Measurements from ENCODE around the gene ZNF202. TPM values are rescaled to one million over a fixed set of nuclear protein-coding genes. Genes with fewer than 3 reads are reported as not detected.

Gene ZNF202
- polyA plus RNA-seq, 2 of the 4 experiments (the other 2 are of a cell fraction), result 10.0 to 14.2 TPM

GRCh38 chr11:123771664-123772063 is 30.2 kb upstream of the ZNF202 start:
- ChIA-PET POLR2A (no interaction called here), CTCF (no interaction called here)
- H3K4me2 ChIP-seq, result no peak overlapping the region
- no peak for TF ChIP-seq HMGXB4 (CRISPR knock-in tag; IDR thresholded peaks at IDR 0.05; ENCODE audit: borderline replicate concordance)
- no peak for TF ChIP-seq RFX5 (IDR thresholded peaks at IDR 0.05)
- TF ChIP-seq TP53 (CRISPR knock-in tag; IDR thresholded peaks at IDR 0.05), result no peak
- TF ChIP-seq POLR2AphosphoS2 (conservative IDR thresholded peaks at IDR 0.05; ENCODE audit: low read length), result no peak
- TF ChIP-seq ZC3H11A (IDR thresholded peaks at IDR 0.05), result no peak
- TF ChIP-seq E2F6 (IDR thresholded peaks at IDR 0.05; ENCODE audit: borderline replicate concordance, low read depth), result no peak
- TF ChIP-seq CBX8 (IDR thresholded peaks at IDR 0.05), result no peak
- TF ChIP-seq NPAS2 (CRISPR knock-in tag; IDR thresholded peaks at IDR 0.05; ENCODE audit: borderline replicate concordance), result no peak
- H3K4me3 ChIP-seq, result no peak overlapping the region
- DNase-seq (ENCODE audit: low read depth in 1 of 2, low spot score in 1 of 2) (no peak), FAIRE-seq (no peak), ATAC-seq (no peak)
- H3K27ac ChIP-seq, result no peak overlapping the region
- 50% methylated on average over 3 of the region's 3 CpGs for WGBS (ENCODE audit: missing lambda C conversion rate)
- H3K4me1 ChIP-seq, result no peaks in the 10 kb centered on the region
- H3K9me3 ChIP-seq, result no peaks in the 10 kb centered on the region

GRCh38 chr11:123770712-123771111 is 29.3 kb upstream of the ZNF202 start:
- no peaks in the 10 kb centered on the region for H3K4me1 ChIP-seq
- H3K4me3 ChIP-seq, result no peak overlapping the region
- no peak for TF ChIP-seq EP300 (IDR thresholded peaks at IDR 0.05)
- no peak for TF ChIP-seq ZC3H11A (IDR thresholded peaks at IDR 0.05)
- no peak for TF ChIP-seq POLR2AphosphoS2 (conservative IDR thresholded peaks at IDR 0.05; ENCODE audit: low read length)
- no peak for TF ChIP-seq CHD2 (IDR thresholded peaks at IDR 0.05; ENCODE audit: low read length, partially characterized antibody)
- TF ChIP-seq BHLHE40 (IDR thresholded peaks at IDR 0.05; ENCODE audit: low read depth, low read length), result no peak
- TF ChIP-seq REST (IDR thresholded peaks at IDR 0.05), result no peak
- no peak for TF ChIP-seq RAD21 (conservative IDR thresholded peaks at IDR 0.05 in 1 of 2, IDR thresholded peaks at IDR 0.05 in 1 of 2)
- TF ChIP-seq HEYL (CRISPR knock-in tag; IDR thresholded peaks at IDR 0.05), result no peak
- no peak for TF ChIP-seq FOSL2 (IDR thresholded peaks at IDR 0.05)
- TF ChIP-seq FOSL2 (CRISPR knock-in tag; IDR thresholded peaks at IDR 0.05), result no peak
- TF ChIP-seq NPAS2 (CRISPR knock-in tag; IDR thresholded peaks at IDR 0.05; ENCODE audit: borderline replicate concordance), result no peak
- TF ChIP-seq FOSB (CRISPR knock-in tag; IDR thresholded peaks at IDR 0.05), result no peak
- no peak for TF ChIP-seq MYC (IDR thresholded peaks at IDR 0.05; ENCODE audit: borderline replicate concordance, low read length)
- FAIRE-seq (no peak), ATAC-seq (no peak), DNase-seq (ENCODE audit: low read depth in 1 of 2, low spot score in 1 of 2) (no peak)
- no peaks in the 10 kb centered on the region for H3K9me3 ChIP-seq
- ChIA-PET CTCF (no interaction called here), POLR2A (no interaction called here)
- H3K27ac ChIP-seq, result no peak overlapping the region
- H3K4me2 ChIP-seq, result no peak overlapping the region

GRCh38 chr11:123765601-123766000 is 24.1 kb upstream of the ZNF202 start:
- ATAC-seq (no peak), DNase-seq (ENCODE audit: low read depth in 1 of 2, low spot score in 1 of 2) (no peak), FAIRE-seq (no peak)
- ChIA-PET POLR2A (no interaction called here), CTCF (interaction anchor here (1.3 kb wide), 1 partner anchor 58 kb away, joined by 3 read pairs; no protein-coding TSS in a partner anchor)
- no peaks in the 10 kb centered on the region for H3K9me3 ChIP-seq
- 3% methylated on average over 1 of the region's 1 CpG for WGBS (ENCODE audit: missing lambda C conversion rate)
- no peaks in the 10 kb centered on the region for H3K4me1 ChIP-seq
- H3K27ac ChIP-seq, result no peak overlapping the region
- H3K4me2 ChIP-seq, result no peak overlapping the region
- no peak overlapping the region for H3K4me3 ChIP-seq
- TF ChIP-seq KDM5A (IDR thresholded peaks at IDR 0.05), result no peak
- no peak for TF ChIP-seq MAFK (IDR thresholded peaks at IDR 0.05; ENCODE audit: partially characterized antibody)
- no peak for TF ChIP-seq E2F6 (IDR thresholded peaks at IDR 0.05; ENCODE audit: borderline replicate concordance, low read depth)
- TF ChIP-seq ELK1 (IDR thresholded peaks at IDR 0.05; ENCODE audit: low read depth, low read length), result no peak
- TF ChIP-seq RARB (CRISPR knock-in tag; IDR thresholded peaks at IDR 0.05), result no peak
- TF ChIP-seq MYC (IDR thresholded peaks at IDR 0.05; ENCODE audit: borderline replicate concordance, low read length), result no peak
- TF ChIP-seq POLR2A (IDR thresholded peaks at IDR 0.05; ENCODE audit: low read length), result no peak
- TF ChIP-seq REST (IDR thresholded peaks at IDR 0.05), result no peak

All from A549 (cell line).